Activated T-helper 2 cell treated with anti-CD3 and anti-CD28 coated beads, Interferon-gamma antibody, Interleukin-2, Interleukin-4, amounts not matched to agents 10 μg/mL and 5 μg/mL and 100 μg/mL, durations not matched to agents 14 hours and 24 hours and 36 hours (primary cell): ENCODE measurements around the gene MAP2K5. TPM values are rescaled to one million over a fixed set of nuclear protein-coding genes. Genes with fewer than 3 reads are reported as not detected.

Experiments
- DNase-seq: peaks from one replicate; pipeline ENCODE4 v3.0.0; 2021; ENCODE audit warnings: low spot score
- H3K27ac Mint-ChIP-seq: one replicate; pipeline ENCODE4 v1.8.0; 2021; ENCODE audit warnings: mixed read lengths
- H3K27me3 Mint-ChIP-seq: one replicate; pipeline ENCODE4 v1.8.0; 2021; ENCODE audit warnings: low read depth, mixed read lengths
- H3K36me3 Mint-ChIP-seq: one replicate; pipeline ENCODE4 v1.8.0; 2021; ENCODE audit warnings: low read depth, mixed read lengths
- H3K4me1 Mint-ChIP-seq: one replicate; pipeline ENCODE4 v1.8.0; 2021; ENCODE audit warnings: low read depth, mixed read lengths
- H3K4me3 Mint-ChIP-seq: one replicate; pipeline ENCODE4 v1.8.0; 2021; ENCODE audit warnings: low read depth, mild to moderate bottlenecking, moderate library complexity, mixed read lengths
- H3K9me3 Mint-ChIP-seq: one replicate; pipeline ENCODE4 v1.8.0; 2021; ENCODE audit warnings: mixed read lengths
- intact Hi-C: fragments of 100-400 bp; cut with micrococcal nuclease; formaldehyde crosslinking; loops from one replicate; pipeline ENCODE4 v1.15.1; 2023
- total RNA-seq: library from RNA; stranded (reverse); gene quantifications from 2 replicates; pipeline ENCODE4 v1.2.3, GENCODE V29; 2022

MAP2K5 gene
- total RNA-seq, 1 donor from 2014 or later = 25.9 TPM

- no peaks in the 10 kb centered on the region for H3K4me1 Mint-ChIP-seq
- no peaks in the 10 kb centered on the region for H3K36me3 Mint-ChIP-seq
- no peak for DNase-seq
- H3K27me3 Mint-ChIP-seq = no peaks in the 10 kb centered on the region
- H3K4me3 Mint-ChIP-seq = no peak overlapping the region
- no peaks in the 10 kb centered on the region for H3K9me3 Mint-ChIP-seq
- H3K27ac Mint-ChIP-seq = no peak overlapping the region
- intact Hi-C loops = no loop called here
Measured at GRCh38 chr15:67571648-67572415, 29.3 kb downstream of the MAP2K5 start.

GRCh38 chr15:67573194-67573593 lies 30.7 kb downstream of the MAP2K5 start:
- Mint-ChIP-seq H3K9me3 (no peaks in the 10 kb centered on the region), H3K27me3 (no peaks in the 10 kb centered on the region), H3K4me3 (no peak overlapping the region), H3K4me1 (no peaks in the 10 kb centered on the region), H3K27ac (no peak overlapping the region), H3K36me3 (no peaks in the 10 kb centered on the region)
- no peak for DNase-seq
- intact Hi-C loops = no loop called here

- DNase-seq = no peak
- H3K36me3 Mint-ChIP-seq = no peaks in the 10 kb centered on the region
- no peaks in the 10 kb centered on the region for H3K27me3 Mint-ChIP-seq
- intact Hi-C loops = no loop called here
- no peaks in the 10 kb centered on the region for H3K4me1 Mint-ChIP-seq
- H3K27ac Mint-ChIP-seq = no peak overlapping the region
- H3K9me3 Mint-ChIP-seq = no peaks in the 10 kb centered on the region
- H3K4me3 Mint-ChIP-seq = no peak overlapping the region
Measured at GRCh38 chr15:67575039-67575502, 32.6 kb downstream of the MAP2K5 start.

GRCh38 chr15:67578020-67578600 lies 35.6 kb downstream of the MAP2K5 start:
- Mint-ChIP-seq H3K9me3 (no peaks in the 10 kb centered on the region), H3K36me3 (no peaks in the 10 kb centered on the region), H3K4me1 (no peaks in the 10 kb centered on the region), H3K27ac (no peak overlapping the region), H3K4me3 (no peak overlapping the region), H3K27me3 (no peaks in the 10 kb centered on the region)
- no peak for DNase-seq
- intact Hi-C loops = no loop called here

- Mint-ChIP-seq H3K9me3 (no peaks in the 10 kb centered on the region), H3K36me3 (no peaks in the 10 kb centered on the region), H3K4me1 (no peaks in the 10 kb centered on the region), H3K4me3 (no peak overlapping the region), H3K27me3 (no peaks in the 10 kb centered on the region), H3K27ac (no peak overlapping the region)
- intact Hi-C loops = no loop called here
- DNase-seq = no peak
Measured at GRCh38 chr15:67579164-67579563, 36.7 kb downstream of the MAP2K5 start.

- intact Hi-C loops = no loop called here
- H3K27me3 Mint-ChIP-seq = no peaks in the 10 kb centered on the region
- H3K36me3 Mint-ChIP-seq = no peaks in the 10 kb centered on the region
- H3K4me3 Mint-ChIP-seq = no peak overlapping the region
- H3K27ac Mint-ChIP-seq = no peak overlapping the region
- no peaks in the 10 kb centered on the region for H3K4me1 Mint-ChIP-seq
- no peaks in the 10 kb centered on the region for H3K9me3 Mint-ChIP-seq
- no peak for DNase-seq
Measured at GRCh38 chr15:67579967-67580366, 37.5 kb downstream of the MAP2K5 start.

- Mint-ChIP-seq H3K4me1 (no peaks in the 10 kb centered on the region), H3K4me3 (no peak overlapping the region), H3K27me3 (no peaks in the 10 kb centered on the region), H3K9me3 (no peaks in the 10 kb centered on the region), H3K27ac (no peak overlapping the region), H3K36me3 (peaks cover 23% of the 10 kb centered on the region)
- intact Hi-C loops = no loop called here
- no peak for DNase-seq
Measured at GRCh38 chr15:67584157-67584556, 41.7 kb downstream of the MAP2K5 start.

GRCh38 chr15:67585681-67586080 lies 43.2 kb downstream of the MAP2K5 start:
- no peak for DNase-seq
- Mint-ChIP-seq H3K4me3 (no peak overlapping the region), H3K36me3 (peaks cover 27% of the 10 kb centered on the region), H3K27ac (no peak overlapping the region), H3K9me3 (no peaks in the 10 kb centered on the region), H3K4me1 (no peaks in the 10 kb centered on the region), H3K27me3 (no peaks in the 10 kb centered on the region)
- intact Hi-C loops = no loop called here

GRCh38 chr15:67587331-67587730 lies 44.8 kb downstream of the MAP2K5 start:
- intact Hi-C loops = no loop called here
- no peak overlapping the region for H3K4me3 Mint-ChIP-seq
- H3K9me3 Mint-ChIP-seq = no peaks in the 10 kb centered on the region
- no peak overlapping the region for H3K27ac Mint-ChIP-seq
- H3K27me3 Mint-ChIP-seq = no peaks in the 10 kb centered on the region
- H3K4me1 Mint-ChIP-seq = no peaks in the 10 kb centered on the region
- peaks cover 29% of the 10 kb centered on the region for H3K36me3 Mint-ChIP-seq
- no peak for DNase-seq

GRCh38 chr15:67587754-67588153 lies 45.3 kb downstream of the MAP2K5 start:
- peaks cover 29% of the 10 kb centered on the region for H3K36me3 Mint-ChIP-seq
- intact Hi-C loops = no loop called here

GRCh38 chr15:67590191-67590590 lies 47.7 kb downstream of the MAP2K5 start:
- Mint-ChIP-seq H3K9me3 (no peaks in the 10 kb centered on the region), H3K27me3 (no peaks in the 10 kb centered on the region), H3K27ac (no peak overlapping the region), H3K36me3 (peaks cover 37% of the 10 kb centered on the region), H3K4me3 (no peak overlapping the region), H3K4me1 (no peaks in the 10 kb centered on the region)
- DNase-seq = no peak
- intact Hi-C loops = no loop called here

More at GRCh38 chr15:67587754-67588153, 45.3 kb downstream of the MAP2K5 start:
- Mint-ChIP-seq H3K9me3 (no peaks in the 10 kb centered on the region), H3K4me1 (no peaks in the 10 kb centered on the region), H3K27ac (no peak overlapping the region), H3K4me3 (no peak overlapping the region), H3K27me3 (no peaks in the 10 kb centered on the region)
- DNase-seq = no peak

- intact Hi-C loops = no loop called here
- no peak for DNase-seq
- H3K4me1 Mint-ChIP-seq = no peaks in the 10 kb centered on the region
- H3K4me3 Mint-ChIP-seq = no peak overlapping the region
- H3K9me3 Mint-ChIP-seq = no peaks in the 10 kb centered on the region
- H3K27me3 Mint-ChIP-seq = no peaks in the 10 kb centered on the region
- H3K36me3 Mint-ChIP-seq = peaks cover 25% of the 10 kb centered on the region
- no peak overlapping the region for H3K27ac Mint-ChIP-seq
Measured at GRCh38 chr15:67592245-67592644, 49.7 kb downstream of the MAP2K5 start.

GRCh38 chr15:67593562-67593961 lies 51.1 kb downstream of the MAP2K5 start:
- H3K4me1 Mint-ChIP-seq = no peaks in the 10 kb centered on the region
- no peak for DNase-seq
- H3K27me3 Mint-ChIP-seq = no peaks in the 10 kb centered on the region
- H3K27ac Mint-ChIP-seq = no peak overlapping the region
- no peaks in the 10 kb centered on the region for H3K9me3 Mint-ChIP-seq
- intact Hi-C loops = no loop called here
- H3K36me3 Mint-ChIP-seq = peaks cover 17% of the 10 kb centered on the region
- H3K4me3 Mint-ChIP-seq = no peak overlapping the region
